GM12891 (cell line): Measurements from ENCODE around the gene ETFDH.
"Not testable (repeated sequence)": the region's sequence is repeated elsewhere in the genome, so short reads cannot be mapped to it uniquely, and the experiment has no call there.

Experiments
- DNase-seq: peaks from one replicate; pipeline ENCODE4 v3.0.0; 2011; ENCODE audit warnings: low spot score; ENCODE audit not compliant: insufficient read length
- FAIRE-seq: peaks from 2 replicates; lab custom pipeline; 2011; peaks lifted over from hg19 to GRCh38; lab: Jason Lieb, UNC
- PAX5 ChIP-seq: IDR thresholded peaks from 2 replicates; pipeline ENCODE4 v1.6.1; 2011; ENCODE audit warnings: low read length, moderate library complexity, mild to moderate bottlenecking; ENCODE audit not compliant: insufficient read depth, severe bottlenecking
- POLR2A ChIP-seq: IDR thresholded peaks from 2 replicates; pipeline ENCODE4 v1.6.1; 2011; ENCODE audit warnings: low read depth, low read length, control low read depth
- POLR2AphosphoS5 ChIP-seq: IDR thresholded peaks from 2 replicates; pipeline ENCODE4 v1.6.1; 2011; ENCODE audit warnings: low read depth, low read length, control low read depth
- POU2F2 ChIP-seq: IDR thresholded peaks from 2 replicates; pipeline ENCODE4 v1.6.1; 2011; ENCODE audit warnings: low read depth, mild to moderate bottlenecking, control low read depth, low read length, moderate library complexity
- SPI1 ChIP-seq: IDR thresholded peaks from 2 replicates; pipeline ENCODE4 v1.6.1; 2011; ENCODE audit warnings: low read depth, low read length, control low read depth
- TAF1 ChIP-seq: IDR thresholded peaks from 2 replicates; pipeline ENCODE4 v1.6.1; 2011; ENCODE audit warnings: low read depth, low read length, control low read depth

Gene ETFDH

GRCh38 chr4:158739600-158739999 is 67.5 kb downstream of the ETFDH start:
- TF ChIP-seq POLR2AphosphoS5 (no peak), PAX5 (no peak), SPI1 (no peak), TAF1 (no peak), POU2F2 (no peak), POLR2A (no peak)
- no peak for DNase-seq
- FAIRE-seq = no peak

DNA sequence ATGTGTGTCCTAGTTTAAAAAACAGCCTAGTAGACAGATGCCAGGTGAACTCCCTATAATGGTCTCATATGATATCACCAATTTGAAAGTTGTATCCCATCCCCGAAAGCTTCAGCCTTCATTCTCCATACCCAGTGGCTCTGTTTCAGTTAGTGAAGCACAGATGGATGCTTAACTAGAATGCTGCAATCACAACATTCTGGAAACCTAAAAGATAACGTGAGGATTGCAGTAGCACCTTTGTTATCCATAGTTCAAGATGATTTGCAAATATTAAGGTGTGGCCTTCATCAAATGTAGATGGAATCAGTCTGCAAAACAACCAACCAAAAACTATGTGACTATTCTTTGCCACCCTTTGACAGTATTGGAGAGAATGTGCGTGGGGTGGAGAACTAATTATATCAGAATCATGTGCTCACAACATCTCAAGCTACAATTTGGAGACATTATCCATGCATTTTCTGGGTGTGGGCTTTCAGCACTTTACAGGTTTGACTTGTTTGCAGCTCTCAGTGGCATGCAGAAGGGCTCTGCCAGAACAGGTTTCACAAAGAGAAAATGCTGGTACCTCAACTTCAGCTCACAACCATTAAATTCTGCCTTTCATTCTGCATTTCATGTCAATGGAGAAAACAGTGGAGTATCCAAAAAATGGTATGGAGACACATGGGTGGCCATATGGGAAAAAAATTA is 69.4 kb downstream of the ETFDH start:
- DNase-seq (no peak), FAIRE-seq (no peak)

GRCh38 chr4:158746537-158746936 is 74.4 kb downstream of the ETFDH start:
- not testable (repeated sequence) for DNase-seq, FAIRE-seq

More for the DNA sequence above, 69.4 kb downstream of the ETFDH start:
- TF ChIP-seq TAF1 (no peak), POLR2AphosphoS5 (no peak), POLR2A (no peak), SPI1 (no peak), PAX5 (no peak), POU2F2 (no peak)

DNA sequence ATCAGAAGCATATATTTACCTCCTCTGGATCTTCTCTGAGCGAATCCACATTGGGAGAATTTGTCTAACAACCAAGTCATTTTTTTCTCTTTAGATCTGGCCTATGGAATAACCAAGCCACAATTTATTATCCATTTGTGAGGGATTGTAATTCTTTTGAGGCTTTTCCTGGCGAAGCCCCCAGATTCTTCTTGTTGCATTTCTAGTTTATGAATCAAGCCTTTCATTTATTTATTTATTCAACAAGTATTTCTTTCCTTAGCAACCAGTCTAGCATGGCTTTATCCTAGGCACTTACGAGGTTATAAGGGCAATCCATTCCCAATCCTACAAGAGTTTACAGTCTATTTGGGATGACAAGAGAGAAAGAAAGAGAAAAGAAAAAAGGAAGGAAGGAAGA is 78.3 kb downstream of the ETFDH start:
- TF ChIP-seq SPI1 (no peak), POLR2A (no peak), PAX5 (no peak), TAF1 (no peak), POLR2AphosphoS5 (no peak), POU2F2 (no peak)
- FAIRE-seq (no peak), DNase-seq (no peak)

DNA sequence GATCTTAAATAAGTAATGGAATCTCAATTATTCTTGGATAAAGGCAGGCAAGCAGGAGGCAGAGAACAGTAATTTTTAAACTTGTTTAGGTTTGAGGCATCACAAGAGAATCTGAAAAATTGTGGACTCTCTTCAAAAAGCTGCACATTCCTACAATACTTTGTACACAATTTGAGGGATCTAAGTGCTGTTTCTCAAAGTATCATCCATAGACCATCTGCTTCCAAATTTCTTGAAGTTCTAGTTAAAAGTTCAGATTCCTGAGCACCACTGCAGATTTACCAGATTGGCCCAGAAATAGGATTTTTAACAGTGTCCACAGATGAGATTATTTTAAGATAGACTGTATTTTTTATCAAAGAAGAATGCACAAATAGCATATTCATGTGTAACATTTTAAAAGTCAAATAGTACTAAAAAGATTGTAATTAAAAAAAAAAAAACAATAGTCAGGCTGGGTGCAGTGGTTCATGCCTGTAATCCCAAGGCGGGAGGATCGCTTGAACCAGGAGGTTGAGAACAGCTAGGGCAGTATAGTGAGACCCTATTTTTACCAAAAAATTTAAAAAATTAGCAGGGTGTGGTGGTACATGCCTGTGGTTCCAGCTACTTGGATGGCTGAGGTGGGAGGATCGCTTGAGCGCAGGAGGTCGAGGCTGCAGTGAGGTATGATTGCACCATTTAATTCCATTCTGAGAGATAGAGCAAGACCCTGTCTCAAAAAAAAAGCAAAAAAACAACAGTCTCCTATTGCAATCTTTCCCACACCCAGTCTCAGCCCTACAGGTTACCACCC is 82.5 kb downstream of the ETFDH start:
- TF ChIP-seq POLR2AphosphoS5 = no peak
- TF ChIP-seq PAX5 = no peak
- no peak for TF ChIP-seq POU2F2
- no peak for TF ChIP-seq POLR2A
- TF ChIP-seq TAF1 = no peak
- no peak for TF ChIP-seq SPI1
- FAIRE-seq (no peak), DNase-seq (no peak)

DNA sequence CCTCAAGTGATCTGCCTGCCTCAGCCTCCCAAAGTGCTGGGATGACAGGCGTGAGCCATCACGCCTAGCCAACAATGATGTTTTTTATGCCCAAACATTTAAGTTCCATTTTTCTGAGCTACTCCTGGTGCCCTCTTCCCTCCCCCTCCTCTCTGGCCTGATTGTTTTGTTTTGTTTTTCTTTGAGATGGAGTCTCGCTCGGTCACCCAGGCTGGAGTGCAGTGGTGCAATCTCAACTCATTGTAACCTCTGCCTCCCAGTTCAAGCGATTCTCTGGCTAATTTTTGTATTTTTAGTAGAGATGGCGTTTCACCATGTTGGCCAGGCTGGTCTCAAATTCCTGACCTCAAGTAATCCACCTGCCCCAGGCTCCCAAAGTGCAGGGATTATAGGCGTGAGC is 83.7 kb downstream of the ETFDH start:
- FAIRE-seq, DNase-seq: not testable (repeated sequence)

GRCh38 chr4:158756588-158756987 is 84.5 kb downstream of the ETFDH start:
- DNase-seq = no peak
- FAIRE-seq = no peak
- no peak for TF ChIP-seq POLR2A
- TF ChIP-seq TAF1 = no peak
- no peak for TF ChIP-seq SPI1
- TF ChIP-seq POU2F2 = no peak
- TF ChIP-seq POLR2AphosphoS5 = no peak
- TF ChIP-seq PAX5 = no peak

- TF ChIP-seq TAF1 (no peak), POLR2A (no peak), PAX5 (no peak), POLR2AphosphoS5 (no peak), POU2F2 (no peak), SPI1 (no peak)
- no peak for FAIRE-seq
- DNase-seq = no peak
Measured at GRCh38 chr4:158758142-158758541, 86.0 kb downstream of the ETFDH start.

DNA sequence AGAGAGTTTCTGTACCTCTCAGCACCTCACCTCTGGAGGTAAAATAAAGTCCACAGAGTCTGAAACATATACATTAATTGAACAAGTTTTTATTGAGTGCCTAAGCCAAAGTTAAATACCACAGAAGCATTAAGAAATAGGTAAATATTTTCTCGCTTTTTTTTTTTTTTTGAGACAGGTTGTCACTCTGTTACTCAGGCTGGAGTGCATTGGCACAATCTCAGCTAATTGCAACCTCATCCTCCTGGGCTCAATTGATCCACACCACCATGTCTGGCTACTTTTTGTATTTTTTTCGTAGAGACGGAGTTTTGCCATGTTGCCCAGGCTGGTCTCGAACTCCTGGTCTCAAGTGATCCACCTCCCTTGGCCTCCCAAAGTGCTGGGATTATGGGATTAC is 86.6 kb downstream of the ETFDH start:
- TF ChIP-seq POLR2A = no peak
- TF ChIP-seq PAX5 = no peak
- TF ChIP-seq TAF1 = no peak
- TF ChIP-seq SPI1 = no peak
- FAIRE-seq = no peak

More for the DNA sequence above, 86.6 kb downstream of the ETFDH start:
- no peak for DNase-seq
